HG02759 (cell line): ENCODE measurements around the gene BEND7.
"Not testable (repeated sequence)": the region's sequence is repeated elsewhere in the genome, so short reads cannot be mapped to it uniquely, and the experiment has no call there.

Experiments
- ATAC-seq: cut with Tn5 transposase; IDR thresholded peaks from one replicate; pipeline ENCODE4 v1.9.1; 2021; ENCODE audit warnings: mild to moderate bottlenecking, moderate library complexity; ENCODE audit not compliant: unreplicated experiment

The BEND7 gene

GRCh38 chr10:13425397-13425796 lies 103.4 kb downstream of the BEND7 start:
- no peak for ATAC-seq

- ATAC-seq = no peak
Observed at GRCh38 chr10:13422800-13423199, 106.0 kb downstream of the BEND7 start.

GRCh38 chr10:13421382-13421917 lies 107.4 kb downstream of the BEND7 start:
- ATAC-seq = no peak

GRCh38 chr10:13420532-13421307 lies 108.1 kb downstream of the BEND7 start:
- ATAC-seq = no peak

- ATAC-seq = no peak
Observed at GRCh38 chr10:13417459-13418126, 111.2 kb downstream of the BEND7 start.

- ATAC-seq = no peak
Observed at GRCh38 chr10:13416760-13417159, 112.1 kb downstream of the BEND7 start.

GRCh38 chr10:13414855-13415254 lies 114.0 kb downstream of the BEND7 start:
- ATAC-seq = no peak

GRCh38 chr10:13414137-13414536 lies 114.7 kb downstream of the BEND7 start:
- ATAC-seq = no peak

- ATAC-seq = no peak
Observed at GRCh38 chr10:13412894-13413293, 115.9 kb downstream of the BEND7 start.

GRCh38 chr10:13404791-13405190 lies 124.0 kb downstream of the BEND7 start:
- no peak for ATAC-seq

GRCh38 chr10:13404305-13404759 lies 124.5 kb downstream of the BEND7 start:
- no peak for ATAC-seq

GRCh38 chr10:13403426-13403825 lies 125.4 kb downstream of the BEND7 start:
- ATAC-seq = not testable (repeated sequence)

- ATAC-seq = no peak
Observed at GRCh38 chr10:13402021-13402420, 126.8 kb downstream of the BEND7 start.

GRCh38 chr10:13401142-13401541 lies 127.7 kb downstream of the BEND7 start:
- ATAC-seq = no peak

- no peak for ATAC-seq
Observed at GRCh38 chr10:13400196-13400965, 128.4 kb downstream of the BEND7 start.

- ATAC-seq = no peak
Observed at GRCh38 chr10:13399752-13400151, 129.1 kb downstream of the BEND7 start.

GRCh38 chr10:13399236-13399635 lies 129.6 kb downstream of the BEND7 start:
- no peak for ATAC-seq

GRCh38 chr10:13397052-13397451 lies 131.8 kb downstream of the BEND7 start:
- ATAC-seq = no peak

GRCh38 chr10:13396369-13396768 lies 132.4 kb downstream of the BEND7 start:
- ATAC-seq = no peak

GRCh38 chr10:13395540-13395939 lies 133.3 kb downstream of the BEND7 start:
- no peak for ATAC-seq

- no peak for ATAC-seq
Observed at GRCh38 chr10:13393640-13394039, 135.2 kb downstream of the BEND7 start.
